ENCODE measurements around the gene DNAI2. TPM values are rescaled to one million over a fixed set of nuclear protein-coding genes. Genes with fewer than 3 reads are reported as not detected.
A peak's percentile ranks its signal among the peaks of the same experiment; 100 is the strongest.

Gene DNAI2
- total RNA-seq, 1 donor from 2014 or later = not detected

DNA sequence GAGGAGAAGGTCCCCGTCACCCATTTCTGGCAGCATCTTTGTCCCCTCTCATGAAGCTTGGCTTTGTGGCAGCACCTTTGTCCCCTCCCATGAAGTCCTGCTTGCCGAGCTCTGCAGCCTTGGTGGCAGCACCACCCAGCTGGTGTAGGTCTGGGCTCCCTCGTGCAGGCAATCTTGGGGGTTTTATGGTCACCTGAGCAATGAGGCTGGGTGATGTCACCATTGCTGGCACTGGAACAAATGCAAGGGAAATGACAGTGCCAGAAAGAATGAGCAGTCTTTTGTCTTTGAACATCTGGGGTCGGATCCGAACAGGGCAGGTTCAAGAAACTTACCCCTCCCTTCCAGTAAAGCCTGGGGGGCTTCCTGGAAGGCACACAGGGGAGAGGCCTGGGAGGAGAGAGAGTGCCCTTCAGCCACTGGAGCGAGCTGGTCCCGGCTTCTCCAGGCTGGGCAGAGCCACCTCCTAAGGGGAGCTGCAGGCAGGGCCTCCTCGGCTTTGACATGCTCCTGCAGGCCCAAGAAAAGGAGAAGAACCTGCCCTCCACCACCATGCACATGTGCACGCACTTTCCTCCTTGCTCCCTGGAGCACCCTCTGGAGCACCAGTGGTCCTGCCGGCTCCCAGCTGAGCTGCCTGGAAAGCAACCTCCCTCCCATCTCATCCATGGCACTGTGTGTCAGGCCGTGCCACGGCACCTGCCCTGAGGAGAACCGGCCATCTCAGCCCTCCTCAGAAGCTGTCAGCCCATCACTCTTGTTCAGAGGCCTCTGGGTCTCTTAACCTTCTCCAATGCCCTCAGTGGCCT is 71.6 kb downstream of the DNAI2 start:
- FAIRE-seq (no peak), DNase-seq (ENCODE audit: low read depth) (no peak)
- H3K9me3 Mint-ChIP-seq (ENCODE audit: unreplicated experiment) = peaks cover 1% of the 10 kb centered on the region
- Histone ChIP-seq H3K4me2 (ENCODE audit: low read length) (peak overlapping the region; percentile 14), H3K4me3 (ENCODE audit: insufficient read depth, low read depth, low read length) (no peak overlapping the region), H3K9me3 (ENCODE audit: insufficient read depth, low read depth, low read length) (no peaks in the 10 kb centered on the region), H3K27me3 (ENCODE audit: insufficient read depth, low read length) (no peaks in the 10 kb centered on the region), H3K9ac (ENCODE audit: low read length) (no peak overlapping the region), H4K20me1 (ENCODE audit: insufficient read depth, low read length) (no peaks in the 10 kb centered on the region), H2AFZ (ENCODE audit: low read depth, low read length) (no peak overlapping the region), H3K36me3 (ENCODE audit: insufficient read depth, low read length) (no peaks in the 10 kb centered on the region), H3K27ac (ENCODE audit: low read depth, low read length) (no peak overlapping the region), H3K4me1 (ENCODE audit: insufficient read depth, low read length) (peaks cover 4% of the 10 kb centered on the region), H3K79me2 (ENCODE audit: insufficient read depth, low read length) (no peaks in the 10 kb centered on the region)
- TF ChIP-seq, protein P1, sequence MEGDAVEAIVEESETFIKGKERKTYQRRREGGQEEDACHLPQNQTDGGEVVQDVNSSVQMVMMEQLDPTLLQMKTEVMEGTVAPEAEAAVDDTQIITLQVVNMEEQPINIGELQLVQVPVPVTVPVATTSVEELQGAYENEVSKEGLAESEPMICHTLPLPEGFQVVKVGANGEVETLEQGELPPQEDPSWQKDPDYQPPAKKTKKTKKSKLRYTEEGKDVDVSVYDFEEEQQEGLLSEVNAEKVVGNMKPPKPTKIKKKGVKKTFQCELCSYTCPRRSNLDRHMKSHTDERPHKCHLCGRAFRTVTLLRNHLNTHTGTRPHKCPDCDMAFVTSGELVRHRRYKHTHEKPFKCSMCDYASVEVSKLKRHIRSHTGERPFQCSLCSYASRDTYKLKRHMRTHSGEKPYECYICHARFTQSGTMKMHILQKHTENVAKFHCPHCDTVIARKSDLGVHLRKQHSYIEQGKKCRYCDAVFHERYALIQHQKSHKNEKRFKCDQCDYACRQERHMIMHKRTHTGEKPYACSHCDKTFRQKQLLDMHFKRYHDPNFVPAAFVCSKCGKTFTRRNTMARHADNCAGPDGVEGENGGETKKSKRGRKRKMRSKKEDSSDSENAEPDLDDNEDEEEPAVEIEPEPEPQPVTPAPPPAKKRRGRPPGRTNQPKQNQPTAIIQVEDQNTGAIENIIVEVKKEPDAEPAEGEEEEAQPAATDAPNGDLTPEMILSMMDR (IDR thresholded peaks at IDR 0.05; ENCODE audit: insufficient read depth, low read depth, low read length) = no peak
- TF ChIP-seq EZH2 (IDR thresholded peaks at IDR 0.05; ENCODE audit: insufficient read depth, low read length) = no peak
- no peak overlapping the region for H3K4me3 Mint-ChIP-seq (ENCODE audit: unreplicated experiment)
- H3K36me3 Mint-ChIP-seq (ENCODE audit: low read depth, unreplicated experiment) = no peaks in the 10 kb centered on the region
- peaks cover 6% of the 10 kb centered on the region for H3K4me1 Mint-ChIP-seq (ENCODE audit: low read depth, unreplicated experiment)
- H3K27me3 Mint-ChIP-seq (ENCODE audit: low read depth, unreplicated experiment) = peaks cover 42% of the 10 kb centered on the region
- H3K27ac Mint-ChIP-seq (ENCODE audit: unreplicated experiment) = no peak overlapping the region

DNA sequence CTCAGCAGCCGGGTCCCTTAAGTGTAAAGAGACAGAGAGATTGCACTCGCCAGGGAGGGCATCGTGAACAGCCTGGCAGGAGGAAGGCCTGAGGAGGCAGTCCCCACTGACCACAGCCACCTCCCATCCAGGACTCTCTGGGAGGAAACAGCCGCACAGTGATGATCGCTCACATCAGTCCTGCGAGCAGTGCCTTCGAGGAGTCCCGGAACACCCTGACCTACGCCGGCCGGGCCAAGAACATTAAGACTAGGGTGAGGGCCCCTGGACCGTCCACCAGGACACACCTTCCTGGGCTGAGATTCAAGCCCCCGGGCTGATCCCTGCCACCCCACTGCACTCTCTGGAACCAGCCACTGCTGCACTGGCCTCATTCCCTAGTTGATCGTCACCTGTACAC is 73.6 kb downstream of the DNAI2 start:
- H3K4me3 ChIP-seq (ENCODE audit: insufficient read depth, low read depth, low read length) = no peak overlapping the region
- peaks cover 6% of the 10 kb centered on the region for H3K4me1 Mint-ChIP-seq (ENCODE audit: low read depth, unreplicated experiment)
- H3K36me3 Mint-ChIP-seq (ENCODE audit: low read depth, unreplicated experiment) = no peaks in the 10 kb centered on the region
- no peak for TF ChIP-seq EZH2 (IDR thresholded peaks at IDR 0.05; ENCODE audit: insufficient read depth, low read length)
- TF ChIP-seq, protein P1 (IDR thresholded peaks at IDR 0.05; ENCODE audit: insufficient read depth, low read depth, low read length) = no peak
- H2AFZ ChIP-seq (ENCODE audit: low read depth, low read length) = no peak overlapping the region
- H3K4me1 ChIP-seq (ENCODE audit: insufficient read depth, low read length) = peaks cover 4% of the 10 kb centered on the region
- H3K4me2 ChIP-seq (ENCODE audit: low read length) = no peak overlapping the region
- H3K27me3 Mint-ChIP-seq (ENCODE audit: low read depth, unreplicated experiment) = peaks cover 49% of the 10 kb centered on the region
- no peak overlapping the region for H3K4me3 Mint-ChIP-seq (ENCODE audit: unreplicated experiment)
- no peak overlapping the region for H3K27ac Mint-ChIP-seq (ENCODE audit: unreplicated experiment)
- DNase-seq (ENCODE audit: low read depth) (no peak), FAIRE-seq (no peak)
- no peak overlapping the region for H3K9ac ChIP-seq (ENCODE audit: low read length)
- no peak overlapping the region for H3K27ac ChIP-seq (ENCODE audit: low read depth, low read length)
- no peaks in the 10 kb centered on the region for H3K36me3 ChIP-seq (ENCODE audit: insufficient read depth, low read length)
- H4K20me1 ChIP-seq (ENCODE audit: insufficient read depth, low read length) = no peaks in the 10 kb centered on the region
- H3K9me3 Mint-ChIP-seq (ENCODE audit: unreplicated experiment) = peaks cover 1% of the 10 kb centered on the region
- H3K79me2 ChIP-seq (ENCODE audit: insufficient read depth, low read length) = no peaks in the 10 kb centered on the region
- H3K27me3 ChIP-seq (ENCODE audit: insufficient read depth, low read length) = peaks cover 11% of the 10 kb centered on the region
- H3K9me3 ChIP-seq (ENCODE audit: insufficient read depth, low read depth, low read length) = no peaks in the 10 kb centered on the region

DNA sequence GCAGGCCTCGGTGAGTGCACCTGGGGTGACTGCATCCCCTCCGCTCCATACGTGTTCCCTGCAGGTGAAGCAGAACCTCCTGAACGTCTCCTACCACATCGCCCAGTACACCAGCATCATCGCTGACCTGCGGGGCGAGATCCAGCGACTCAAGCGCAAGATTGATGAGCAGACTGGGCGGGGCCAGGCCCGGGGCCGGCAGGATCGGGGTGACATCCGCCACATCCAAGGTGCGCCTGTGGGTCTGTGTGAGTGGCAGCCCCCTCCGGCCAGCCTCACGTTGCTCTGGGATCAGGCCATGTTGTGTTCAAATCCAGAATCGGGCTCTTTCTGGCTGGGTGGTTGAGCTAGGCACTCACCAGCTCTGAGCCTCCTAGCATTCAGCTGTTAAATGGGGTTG is 75.1 kb downstream of the DNAI2 start:
- no peak for FAIRE-seq
- DNase-seq (ENCODE audit: low read depth) = no peak
- Mint-ChIP-seq H3K4me3 (ENCODE audit: unreplicated experiment) (no peak overlapping the region), H3K36me3 (ENCODE audit: low read depth, unreplicated experiment) (no peaks in the 10 kb centered on the region), H3K27me3 (ENCODE audit: low read depth, unreplicated experiment) (peaks cover 60% of the 10 kb centered on the region), H3K4me1 (ENCODE audit: low read depth, unreplicated experiment) (peaks cover 6% of the 10 kb centered on the region), H3K9me3 (ENCODE audit: unreplicated experiment) (peaks cover 1% of the 10 kb centered on the region), H3K27ac (ENCODE audit: unreplicated experiment) (no peak overlapping the region)
- Histone ChIP-seq H3K27me3 (ENCODE audit: insufficient read depth, low read length) (peaks cover 17% of the 10 kb centered on the region), H2AFZ (ENCODE audit: low read depth, low read length) (no peak overlapping the region), H3K36me3 (ENCODE audit: insufficient read depth, low read length) (no peaks in the 10 kb centered on the region), H3K79me2 (ENCODE audit: insufficient read depth, low read length) (no peaks in the 10 kb centered on the region), H3K9ac (ENCODE audit: low read length) (no peak overlapping the region), H3K27ac (ENCODE audit: low read depth, low read length) (no peak overlapping the region), H3K9me3 (ENCODE audit: insufficient read depth, low read depth, low read length) (no peaks in the 10 kb centered on the region), H4K20me1 (ENCODE audit: insufficient read depth, low read length) (no peaks in the 10 kb centered on the region), H3K4me2 (ENCODE audit: low read length) (no peak overlapping the region), H3K4me1 (ENCODE audit: insufficient read depth, low read length) (peaks cover 4% of the 10 kb centered on the region), H3K4me3 (ENCODE audit: insufficient read depth, low read depth, low read length) (no peak overlapping the region)
- TF ChIP-seq, protein P1 (IDR thresholded peaks at IDR 0.05; ENCODE audit: insufficient read depth, low read depth, low read length) = no peak
- no peak for TF ChIP-seq EZH2 (IDR thresholded peaks at IDR 0.05; ENCODE audit: insufficient read depth, low read length)

Data from astrocyte (in vitro differentiated cells and primary cell).